Measurements from ENCODE around the gene TEAD3.

TEAD3 gene

GRCh38 chr6:35498422-35499067 is 1.7 kb upstream of the TEAD3 start:
- H3K27me3 ChIP-seq (ENCODE audit: control insufficient read depth in 1 of 2, insufficient read depth in 1 of 2, low read length in 2 of 2) = peaks cover 0 to 4% of the 10 kb centered on the region in 2 experiments
- H4K8ac ChIP-seq (ENCODE audit: low read length) = peak overlapping the region; percentile 97
- H2AK5ac ChIP-seq (ENCODE audit: low read length, severe bottlenecking) = peak overlapping the region; percentile 94
- H2BK120ac ChIP-seq (ENCODE audit: low read depth, low read length) = peak overlapping the region; percentile 69
- peak overlapping the region; percentile 94 for H2BK15ac ChIP-seq (ENCODE audit: low read depth, poor library complexity, severe bottlenecking)
- H3K4me2 ChIP-seq (ENCODE audit: low read length, poor library complexity, severe bottlenecking) = peak overlapping the region; percentile 94
- H3K4me3 ChIP-seq (ENCODE audit: insufficient read depth in 1 of 2, low read depth in 1 of 2, low read length in 2 of 2) = peak overlapping the region; percentile 76 to 81
- H4K91ac ChIP-seq (ENCODE audit: low read length) = peak overlapping the region; percentile 97
- peak overlapping the region; percentile 59 to 99 for H2BK12ac ChIP-seq (ENCODE audit: low read length in 2 of 2)
- no peak for DNase-seq
- peaks cover 41% of the 10 kb centered on the region for H3K4me1 ChIP-seq (ENCODE audit: control insufficient read depth, insufficient read depth, low read depth, low read length)
- H2BK5ac ChIP-seq (ENCODE audit: low read depth, low read length, poor library complexity, severe bottlenecking) = peak overlapping the region; percentile 39
- H3K36me3 ChIP-seq (ENCODE audit: control insufficient read depth in 1 of 2, insufficient read depth in 2 of 2, low read depth in 1 of 2, low read length in 2 of 2) = peaks cover 0 to 8% of the 10 kb centered on the region in 2 experiments
- H3K23ac ChIP-seq (ENCODE audit: low read length in 2 of 2) = peak overlapping the region in 1 of 2 experiments; percentile 84
- peak overlapping the region; percentile 92 to 99 for H3K18ac ChIP-seq (ENCODE audit: low read depth in 1 of 2, low read length in 2 of 2)
- H3K14ac ChIP-seq (ENCODE audit: low read length in 2 of 2) = peak overlapping the region in 1 of 2 experiments; percentile 97
- H3K4ac ChIP-seq (ENCODE audit: low read depth in 1 of 2, low read length in 2 of 2) = peak overlapping the region; percentile 90 to 97
- H3K27ac ChIP-seq (ENCODE audit: low read length, poor library complexity, severe bottlenecking) = peak overlapping the region; percentile 83
- WGBS = 34% methylated on average over 14 of the region's 14 CpGs
- peaks cover 8% of the 10 kb centered on the region for H3K79me1 ChIP-seq (replicated peaks; ENCODE audit: low read length, poor library complexity, severe bottlenecking)
- H3K9me3 ChIP-seq (ENCODE audit: control insufficient read depth, low read length) = no peaks in the 10 kb centered on the region
- H2AFZ ChIP-seq (ENCODE audit: low read depth, low read length) = no peak overlapping the region
- H3K9ac ChIP-seq (ENCODE audit: low read length) = peak overlapping the region; percentile 93

DNA sequence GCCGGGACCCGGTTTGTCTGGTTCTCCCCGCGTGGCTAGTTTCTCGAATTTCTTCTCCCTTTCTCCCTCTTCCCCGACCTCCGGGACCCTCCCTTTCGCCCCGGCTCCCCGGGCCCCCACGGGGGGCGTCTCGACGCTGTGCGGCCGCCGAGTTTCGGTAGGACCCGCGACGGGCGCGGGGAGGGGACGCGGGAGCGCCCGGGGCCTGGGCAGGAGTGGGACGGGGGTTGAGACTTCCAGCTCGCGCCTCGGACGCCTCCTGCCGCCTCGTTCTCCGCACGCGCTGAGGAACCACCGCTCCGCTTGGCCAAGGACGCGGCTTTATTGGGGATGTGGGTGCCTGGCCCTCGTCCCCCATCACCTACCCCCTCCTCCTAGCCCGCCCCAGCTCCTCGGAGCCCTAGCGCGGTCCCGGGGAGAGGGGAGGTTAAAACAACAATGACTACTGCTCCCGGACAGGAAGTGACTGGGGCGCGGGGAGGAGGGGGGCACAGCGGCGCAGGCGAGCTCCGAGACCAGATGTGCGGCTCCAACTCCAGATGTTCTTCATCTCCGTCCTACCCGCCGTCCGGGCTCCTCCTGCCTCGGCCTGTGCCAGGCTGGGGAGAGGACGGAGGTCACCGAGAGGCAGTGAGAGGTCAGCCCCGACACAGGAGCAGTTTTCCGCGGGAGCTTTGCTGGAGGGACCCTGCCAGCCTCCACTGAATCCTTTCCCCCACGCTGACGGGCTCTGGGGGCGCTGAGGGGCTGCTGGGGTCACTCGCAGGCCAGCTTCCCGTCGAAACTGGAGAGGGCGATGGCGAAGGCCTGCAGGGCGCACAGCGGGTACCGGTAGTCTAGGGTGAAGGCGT is 917 bp upstream of the TEAD3 start:
- peak overlapping the region; percentile 94 for H2AK5ac ChIP-seq (ENCODE audit: low read length, severe bottlenecking)
- DNase-seq = peak; percentile 88
- peak overlapping the region; percentile 97 for H4K8ac ChIP-seq (ENCODE audit: low read length)
- peaks cover 0 to 12% of the 10 kb centered on the region in 2 experiments for H3K36me3 ChIP-seq (ENCODE audit: control insufficient read depth in 1 of 2, insufficient read depth in 2 of 2, low read depth in 1 of 2, low read length in 2 of 2)
- WGBS = 6% methylated on average over 45 of the region's 77 CpGs
- peak overlapping the region; percentile 94 for H3K4me2 ChIP-seq (ENCODE audit: low read length, poor library complexity, severe bottlenecking)
- peak overlapping the region; percentile 93 for H3K9ac ChIP-seq (ENCODE audit: low read length)
- H3K27me3 ChIP-seq (ENCODE audit: control insufficient read depth in 1 of 2, insufficient read depth in 1 of 2, low read length in 2 of 2) = no peaks in the 10 kb centered on the region
- H3K18ac ChIP-seq (ENCODE audit: low read depth in 1 of 2, low read length in 2 of 2) = peak overlapping the region; percentile 92 to 99
- H3K4ac ChIP-seq (ENCODE audit: low read depth in 1 of 2, low read length in 2 of 2) = peak overlapping the region; percentile 91 to 97
- H3K79me1 ChIP-seq (replicated peaks; ENCODE audit: low read length, poor library complexity, severe bottlenecking) = peaks cover 8% of the 10 kb centered on the region
- peak overlapping the region; percentile 99 for H2BK5ac ChIP-seq (ENCODE audit: low read depth, low read length, poor library complexity, severe bottlenecking)
- no peaks in the 10 kb centered on the region for H3K9me3 ChIP-seq (ENCODE audit: control insufficient read depth, low read length)
- H3K4me3 ChIP-seq (ENCODE audit: insufficient read depth in 1 of 2, low read depth in 1 of 2, low read length in 2 of 2) = peak overlapping the region; percentile 76 to 81
- no peak overlapping the region for H2AFZ ChIP-seq (ENCODE audit: low read depth, low read length)
- peak overlapping the region; percentile 94 for H2BK15ac ChIP-seq (ENCODE audit: low read depth, poor library complexity, severe bottlenecking)
- peak overlapping the region; percentile 96 to 97 for H3K14ac ChIP-seq (ENCODE audit: low read length in 2 of 2)
- H3K27ac ChIP-seq (ENCODE audit: low read length, poor library complexity, severe bottlenecking) = peak overlapping the region; percentile 83
- H4K91ac ChIP-seq (ENCODE audit: low read length) = peak overlapping the region; percentile 97
- H3K23ac ChIP-seq (ENCODE audit: low read length in 2 of 2) = peak overlapping the region in 1 of 2 experiments; percentile 84
- peaks cover 47% of the 10 kb centered on the region for H3K4me1 ChIP-seq (ENCODE audit: control insufficient read depth, insufficient read depth, low read depth, low read length)
- peak overlapping the region; percentile 96 for H2BK120ac ChIP-seq (ENCODE audit: low read depth, low read length)
- peak overlapping the region; percentile 59 to 99 for H2BK12ac ChIP-seq (ENCODE audit: low read length in 2 of 2)

DNA sequence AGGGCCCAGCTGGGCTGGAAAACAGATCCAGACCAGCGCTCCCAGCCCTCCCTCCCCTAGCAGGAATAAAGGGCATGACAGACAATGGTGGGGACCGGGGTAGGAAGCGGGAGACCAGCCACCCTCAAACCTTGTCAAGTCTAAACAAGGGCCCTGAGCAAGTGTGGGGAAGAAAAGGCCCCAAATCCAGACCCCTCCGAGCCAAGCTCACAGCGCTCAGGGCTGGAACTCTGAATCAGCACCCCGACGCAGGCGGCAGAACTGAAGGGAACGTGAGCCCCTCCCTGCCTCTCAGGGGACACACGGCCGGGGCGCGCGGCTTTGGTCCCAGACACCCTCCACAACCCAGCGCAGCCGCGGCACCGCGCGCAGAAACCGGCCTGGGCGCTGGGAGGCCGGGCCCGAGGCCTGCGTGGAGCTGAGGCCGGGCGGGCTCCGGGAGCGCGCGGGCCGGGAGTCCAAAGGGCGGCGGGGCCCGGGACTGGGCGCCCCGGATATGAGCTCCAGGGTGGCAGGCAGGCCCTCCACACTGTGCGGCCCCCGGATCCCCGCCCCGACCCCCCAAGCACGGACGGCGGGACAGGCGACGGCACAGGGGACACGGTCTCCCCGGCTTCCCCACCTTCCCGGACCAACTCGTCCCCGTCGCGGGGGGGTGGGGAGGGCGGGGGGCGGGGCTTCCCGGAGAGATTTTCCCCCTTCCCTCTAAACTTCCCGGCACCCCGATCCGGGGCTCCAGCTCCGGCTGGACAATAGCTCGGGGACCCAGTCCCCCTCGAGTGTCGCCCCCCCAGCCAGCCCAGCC is 641 bp downstream of the TEAD3 start:
- WGBS = 3% methylated on average over 6 of the region's 63 CpGs
- peaks cover 63% of the 10 kb centered on the region for H3K4me1 ChIP-seq (ENCODE audit: control insufficient read depth, insufficient read depth, low read depth, low read length)

More for the DNA sequence above, 641 bp downstream of the TEAD3 start:
- H3K27me3 ChIP-seq (ENCODE audit: control insufficient read depth in 1 of 2, insufficient read depth in 1 of 2, low read length in 2 of 2) = no peaks in the 10 kb centered on the region
- H3K4me3 ChIP-seq (ENCODE audit: insufficient read depth in 1 of 2, low read depth in 1 of 2, low read length in 2 of 2) = peak overlapping the region; percentile 76 to 85
- peak overlapping the region; percentile 85 for H2BK5ac ChIP-seq (ENCODE audit: low read depth, low read length, poor library complexity, severe bottlenecking)
- peak overlapping the region; percentile 77 to 97 for H3K14ac ChIP-seq (ENCODE audit: low read length in 2 of 2)
- H2BK15ac ChIP-seq (ENCODE audit: low read depth, poor library complexity, severe bottlenecking) = peak overlapping the region; percentile 91
- H3K36me3 ChIP-seq (ENCODE audit: control insufficient read depth in 1 of 2, insufficient read depth in 2 of 2, low read depth in 1 of 2, low read length in 2 of 2) = peaks cover 0 to 12% of the 10 kb centered on the region in 2 experiments
- no peak overlapping the region for H4K8ac ChIP-seq (ENCODE audit: low read length)
- H2AK5ac ChIP-seq (ENCODE audit: low read length, severe bottlenecking) = peak overlapping the region; percentile 38
- H2BK12ac ChIP-seq (ENCODE audit: low read length in 2 of 2) = peak overlapping the region in 1 of 2 experiments; percentile 59
- H3K27ac ChIP-seq (ENCODE audit: low read length, poor library complexity, severe bottlenecking) = peak overlapping the region; percentile 78
- H3K4me2 ChIP-seq (ENCODE audit: low read length, poor library complexity, severe bottlenecking) = peak overlapping the region; percentile 89
- no peak overlapping the region for H2AFZ ChIP-seq (ENCODE audit: low read depth, low read length)
- peak overlapping the region; percentile 84 to 98 for H3K4ac ChIP-seq (ENCODE audit: low read depth in 1 of 2, low read length in 2 of 2)
- no peak for DNase-seq
- H3K9ac ChIP-seq (ENCODE audit: low read length) = peak overlapping the region; percentile 91
- peaks cover 8% of the 10 kb centered on the region for H3K79me1 ChIP-seq (replicated peaks; ENCODE audit: low read length, poor library complexity, severe bottlenecking)
- H3K9me3 ChIP-seq (ENCODE audit: control insufficient read depth, low read length) = no peaks in the 10 kb centered on the region
- peak overlapping the region in 1 of 2 experiments; percentile 43 for H3K23ac ChIP-seq (ENCODE audit: low read length in 2 of 2)
- H3K18ac ChIP-seq (ENCODE audit: low read depth in 1 of 2, low read length in 2 of 2) = peak overlapping the region; percentile 74 to 92
- H2BK120ac ChIP-seq (ENCODE audit: low read depth, low read length) = peak overlapping the region; percentile 87
- H4K91ac ChIP-seq (ENCODE audit: low read length) = peak overlapping the region; percentile 76
